ENCODE data around the gene DLL4.

Gene DLL4

GRCh38 chr15:40927873-40928806 is 1.0 kb upstream of the DLL4 start:
- peaks cover 55% of the 10 kb centered on the region for H4K20me1 ChIP-seq (ENCODE audit: insufficient read depth, low read length)
- H3K27ac ChIP-seq (ENCODE audit: low read length): no peak overlapping the region
- H3K9me3 ChIP-seq (ENCODE audit: insufficient read depth, low read length, severe bottlenecking): no peaks in the 10 kb centered on the region
- peak overlapping the region; percentile 6; the same call in 1 of the 2 replicates for H3K9ac ChIP-seq (ENCODE audit: low read depth, low read length)
- H3K36me3 ChIP-seq (ENCODE audit: insufficient read depth, low read length): no peaks in the 10 kb centered on the region
- DNase-seq (peak; percentile 82), ATAC-seq (ENCODE audit: insufficient read depth, low read depth) (peak; percentile 78)
- peaks cover 71% of the 10 kb centered on the region for H3K27me3 ChIP-seq (ENCODE audit: insufficient read depth, low read length, poor library complexity)
- peak overlapping the region in 1 of 2 experiments; percentile 36; a peak in 1 of 4 replicates for H3K4me3 ChIP-seq (ENCODE audit: low read depth in 1 of 2, low read length in 2 of 2)
- H3K4me1 ChIP-seq (ENCODE audit: insufficient read depth, low read length): peaks cover 48% of the 10 kb centered on the region
- no peak overlapping the region for H2AFZ ChIP-seq (ENCODE audit: low read depth, low read length)
- no peak for TF ChIP-seq EZH2 (IDR thresholded peaks at IDR 0.05; ENCODE audit: borderline replicate concordance, low read depth, low read length, severe bottlenecking)
- no peak for TF ChIP-seq CTCF (IDR thresholded peaks at IDR 0.05; ENCODE audit: borderline replicate concordance, extremely low read depth, low read length, poor library complexity, severe bottlenecking)
- no peaks in the 10 kb centered on the region for H3K79me2 ChIP-seq (ENCODE audit: insufficient read depth, low read length)
- peak overlapping the region; percentile 62 for H3K4me2 ChIP-seq (ENCODE audit: insufficient read depth, low read length)

GRCh38 chr15:40929660-40930429 is 705 bp downstream of the DLL4 start:
- Histone ChIP-seq H4K20me1 (ENCODE audit: insufficient read depth, low read length) (peaks cover 43% of the 10 kb centered on the region), H3K9me3 (ENCODE audit: insufficient read depth, low read length, severe bottlenecking) (no peaks in the 10 kb centered on the region), H3K4me3 (ENCODE audit: low read depth in 1 of 2, low read length in 2 of 2) (no peak overlapping the region), H3K4me1 (ENCODE audit: insufficient read depth, low read length) (peaks cover 48% of the 10 kb centered on the region), H3K36me3 (ENCODE audit: insufficient read depth, low read length) (no peaks in the 10 kb centered on the region), H3K27ac (ENCODE audit: low read length) (no peak overlapping the region), H3K79me2 (ENCODE audit: insufficient read depth, low read length) (no peaks in the 10 kb centered on the region), H2AFZ (ENCODE audit: low read depth, low read length) (no peak overlapping the region), H3K9ac (ENCODE audit: low read depth, low read length) (no peak overlapping the region), H3K4me2 (ENCODE audit: insufficient read depth, low read length) (no peak overlapping the region), H3K27me3 (ENCODE audit: insufficient read depth, low read length, poor library complexity) (peaks cover 56% of the 10 kb centered on the region)
- ATAC-seq (ENCODE audit: insufficient read depth, low read depth) (no peak), DNase-seq (no peak)
- TF ChIP-seq CTCF (IDR thresholded peaks at IDR 0.05; ENCODE audit: borderline replicate concordance, extremely low read depth, low read length, poor library complexity, severe bottlenecking) (no peak), EZH2 (IDR thresholded peaks at IDR 0.05; ENCODE audit: borderline replicate concordance, low read depth, low read length, severe bottlenecking) (no peak)

- H3K9ac ChIP-seq (ENCODE audit: low read depth, low read length): no peak overlapping the region
Observed at GRCh38 chr15:40930430-40931299, 1.5 kb downstream of the DLL4 start.

More at GRCh38 chr15:40930430-40931299, 1.5 kb downstream of the DLL4 start:
- DNase-seq: no peak
- Histone ChIP-seq H4K20me1 (ENCODE audit: insufficient read depth, low read length) (peaks cover 36% of the 10 kb centered on the region), H3K4me3 (ENCODE audit: low read depth in 1 of 2, low read length in 2 of 2) (no peak overlapping the region), H3K4me1 (ENCODE audit: insufficient read depth, low read length) (peaks cover 40% of the 10 kb centered on the region), H3K36me3 (ENCODE audit: insufficient read depth, low read length) (no peaks in the 10 kb centered on the region), H3K27ac (ENCODE audit: low read length) (no peak overlapping the region), H3K9me3 (ENCODE audit: insufficient read depth, low read length, severe bottlenecking) (no peaks in the 10 kb centered on the region), H2AFZ (ENCODE audit: low read depth, low read length) (no peak overlapping the region), H3K4me2 (ENCODE audit: insufficient read depth, low read length) (no peak overlapping the region), H3K79me2 (ENCODE audit: insufficient read depth, low read length) (no peaks in the 10 kb centered on the region), H3K27me3 (ENCODE audit: insufficient read depth, low read length, poor library complexity) (peaks cover 48% of the 10 kb centered on the region)
- no peak for ATAC-seq (ENCODE audit: insufficient read depth, low read depth)
- TF ChIP-seq EZH2 (IDR thresholded peaks at IDR 0.05; ENCODE audit: borderline replicate concordance, low read depth, low read length, severe bottlenecking): no peak
- peak; percentile 27 for TF ChIP-seq CTCF (IDR thresholded peaks at IDR 0.05; ENCODE audit: borderline replicate concordance, extremely low read depth, low read length, poor library complexity, severe bottlenecking)
